ENCODE data around the gene KAZALD1. TPM values are rescaled to one million over a fixed set of nuclear protein-coding genes. Genes with fewer than 3 reads are reported as not detected.

Gene KAZALD1, protein sequence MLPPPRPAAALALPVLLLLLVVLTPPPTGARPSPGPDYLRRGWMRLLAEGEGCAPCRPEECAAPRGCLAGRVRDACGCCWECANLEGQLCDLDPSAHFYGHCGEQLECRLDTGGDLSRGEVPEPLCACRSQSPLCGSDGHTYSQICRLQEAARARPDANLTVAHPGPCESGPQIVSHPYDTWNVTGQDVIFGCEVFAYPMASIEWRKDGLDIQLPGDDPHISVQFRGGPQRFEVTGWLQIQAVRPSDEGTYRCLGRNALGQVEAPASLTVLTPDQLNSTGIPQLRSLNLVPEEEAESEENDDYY
- total RNA-seq (10 to 100 TPM in 1 of 2 donors, 1 to 10 TPM in 1; 6.4 to 11.0 TPM), polyA plus RNA-seq (ENCODE audit: insufficient read depth, low read depth, low replicate concordance) (6.8 TPM)
- long read RNA-seq, donor 1, partial matches to known transcripts, result 0 of 2 reads
- long read RNA-seq, donor 1, other reads (novel, unspliced or antisense), result 0 of 2 reads
- long read RNA-seq, donor 2, partial matches to known transcripts, result 0 of 2 reads
- long read RNA-seq, donor 2, other reads (novel, unspliced or antisense), result 0 of 2 reads

DNA sequence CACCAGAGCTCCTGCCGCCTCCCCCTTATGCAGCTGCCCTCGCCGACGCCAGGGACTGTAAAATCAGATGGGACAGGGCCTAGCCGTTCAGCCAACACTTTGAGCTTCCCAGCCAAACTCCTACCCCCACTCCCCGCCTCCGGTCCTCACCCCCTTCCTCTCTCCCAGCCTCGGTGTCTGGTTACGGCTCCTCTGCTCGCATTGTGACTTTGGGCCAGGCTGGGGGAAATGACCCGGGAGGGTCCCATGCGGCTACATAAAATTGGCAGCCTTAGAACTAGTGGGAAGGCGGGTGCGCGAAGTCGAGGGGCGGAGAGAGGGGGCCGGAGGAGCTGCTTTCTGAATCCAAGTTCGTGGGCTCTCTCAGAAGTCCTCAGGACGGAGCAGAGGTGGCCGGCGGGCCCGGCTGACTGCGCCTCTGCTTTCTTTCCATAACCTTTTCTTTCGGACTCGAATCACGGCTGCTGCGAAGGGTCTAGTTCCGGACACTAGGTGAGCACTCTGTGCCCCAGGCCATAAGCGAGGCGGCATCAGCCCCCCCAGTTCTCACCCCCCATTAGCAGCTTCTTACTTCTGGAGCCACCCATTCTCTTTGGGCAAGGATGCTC is at the start of gene KAZALD1:
TSS of gene KAZALD1 (plus strand) at position 366 of the 608 bp plus-strand sequence. CDS start 604 bp downstream, outside the sequence.
- peak within 1 kb of the TSS; percentile 99 for H3K27ac ChIP-seq
- H3K4me3 ChIP-seq, result peak within 1 kb of the TSS; percentile 74 to 94
- H3K36me3 ChIP-seq (ENCODE audit: low read depth, missing control alignments), result no peaks in the 10 kb centered on the region
- no peaks in the 10 kb centered on the region for H3K27me3 ChIP-seq
- intact Hi-C loops (cut with DNase I; ENCODE audit: low total_unique reads), result no loop called here
- 16 to 17% methylated on average over 29 to 31 of the region's 31 CpGs for WGBS, 2 donors
- TF ChIP-seq POLR2A (IDR thresholded peaks at IDR 0.05), result no peak
- TF ChIP-seq, protein P1, sequence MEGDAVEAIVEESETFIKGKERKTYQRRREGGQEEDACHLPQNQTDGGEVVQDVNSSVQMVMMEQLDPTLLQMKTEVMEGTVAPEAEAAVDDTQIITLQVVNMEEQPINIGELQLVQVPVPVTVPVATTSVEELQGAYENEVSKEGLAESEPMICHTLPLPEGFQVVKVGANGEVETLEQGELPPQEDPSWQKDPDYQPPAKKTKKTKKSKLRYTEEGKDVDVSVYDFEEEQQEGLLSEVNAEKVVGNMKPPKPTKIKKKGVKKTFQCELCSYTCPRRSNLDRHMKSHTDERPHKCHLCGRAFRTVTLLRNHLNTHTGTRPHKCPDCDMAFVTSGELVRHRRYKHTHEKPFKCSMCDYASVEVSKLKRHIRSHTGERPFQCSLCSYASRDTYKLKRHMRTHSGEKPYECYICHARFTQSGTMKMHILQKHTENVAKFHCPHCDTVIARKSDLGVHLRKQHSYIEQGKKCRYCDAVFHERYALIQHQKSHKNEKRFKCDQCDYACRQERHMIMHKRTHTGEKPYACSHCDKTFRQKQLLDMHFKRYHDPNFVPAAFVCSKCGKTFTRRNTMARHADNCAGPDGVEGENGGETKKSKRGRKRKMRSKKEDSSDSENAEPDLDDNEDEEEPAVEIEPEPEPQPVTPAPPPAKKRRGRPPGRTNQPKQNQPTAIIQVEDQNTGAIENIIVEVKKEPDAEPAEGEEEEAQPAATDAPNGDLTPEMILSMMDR (IDR thresholded peaks at IDR 0.05), result no peak
- no peaks in the 10 kb centered on the region for H3K9me3 ChIP-seq
- peak; percentile 63 for DNase-seq
- peaks cover 36% of the 10 kb centered on the region for H3K4me1 ChIP-seq

DNA sequence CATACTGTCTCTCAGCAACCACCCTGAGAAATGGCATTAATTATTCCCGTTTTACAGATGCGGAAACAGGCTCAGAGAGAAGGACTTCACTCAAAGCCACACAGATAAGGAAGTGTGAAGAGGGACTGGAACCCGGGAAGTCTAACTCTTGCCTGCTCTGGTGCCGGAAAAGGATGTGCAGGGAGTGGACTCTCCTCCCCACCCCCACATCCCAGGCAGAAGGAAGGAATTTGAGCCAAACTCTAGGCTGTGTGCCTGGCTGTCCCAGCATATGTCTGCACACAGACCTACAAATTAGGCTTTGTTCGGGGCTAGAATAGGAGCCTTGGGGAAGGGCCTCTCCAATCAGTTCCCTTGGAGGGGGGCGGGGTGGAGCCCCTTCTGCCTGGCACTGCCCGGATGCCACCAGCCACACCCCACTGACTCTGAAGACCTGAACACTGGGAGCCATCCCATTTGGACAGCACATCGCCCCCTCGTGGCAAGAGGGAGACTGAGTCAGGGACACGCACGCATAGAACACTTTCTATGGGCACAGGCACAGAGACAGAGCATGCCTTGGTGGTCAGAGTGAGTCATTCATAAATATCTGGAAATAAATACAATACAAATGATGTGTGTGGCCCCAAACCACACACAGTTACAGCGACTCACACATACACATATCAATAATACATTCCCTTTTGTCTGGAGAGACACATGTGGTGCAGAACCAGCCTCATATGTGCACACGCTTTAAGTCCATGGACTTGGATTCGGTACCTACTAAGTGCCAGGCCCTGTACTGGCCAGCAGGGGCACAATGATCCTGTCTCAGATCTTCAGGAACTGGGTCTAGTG is 49.0 kb upstream of the KAZALD1 start:
- intact Hi-C loops (cut with DNase I; ENCODE audit: low total_unique reads), result no loop called here
- Histone ChIP-seq H3K27me3 (no peaks in the 10 kb centered on the region), H3K4me3 (no peak overlapping the region), H3K36me3 (ENCODE audit: low read depth, missing control alignments) (no peaks in the 10 kb centered on the region), H3K4me1 (peaks cover 15% of the 10 kb centered on the region), H3K27ac (no peak overlapping the region), H3K9me3 (no peaks in the 10 kb centered on the region)
- 30 to 34% methylated on average over 12 to 13 of the region's 14 CpGs for WGBS, 2 donors
- peak; percentile 93 for DNase-seq
- no peak for TF ChIP-seq POLR2A (IDR thresholded peaks at IDR 0.05)
- TF ChIP-seq, protein P1 (IDR thresholded peaks at IDR 0.05), result peak; percentile 72 to 95 (median 92)

DNA sequence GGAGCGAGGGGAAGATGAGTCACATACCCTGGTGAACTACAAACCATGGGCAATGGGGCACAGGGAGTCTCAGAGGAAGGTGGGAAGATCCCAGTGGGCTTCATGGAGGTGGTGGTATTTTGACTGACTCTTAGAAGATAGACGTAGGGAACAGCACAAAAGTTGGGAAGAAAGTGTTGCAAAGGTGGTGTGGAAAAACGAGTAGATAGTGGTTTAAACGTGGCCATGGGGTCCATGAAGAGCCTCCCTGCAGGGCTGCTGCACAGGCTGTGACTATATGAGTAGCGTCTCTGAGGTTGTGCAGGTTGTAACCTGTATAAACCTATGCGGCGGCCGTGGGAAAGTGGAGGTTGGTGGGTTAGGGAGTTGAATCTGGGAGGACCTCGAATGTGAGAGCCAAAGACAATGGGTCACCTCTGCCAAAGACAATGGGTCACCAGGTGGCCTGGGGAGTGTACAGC is 48.4 kb upstream of the KAZALD1 start:
- H3K4me3 ChIP-seq, result no peak overlapping the region
- H3K9me3 ChIP-seq, result no peaks in the 10 kb centered on the region
- TF ChIP-seq POLR2A (IDR thresholded peaks at IDR 0.05), result no peak
- TF ChIP-seq, protein P1 (IDR thresholded peaks at IDR 0.05), result no peak
- no peaks in the 10 kb centered on the region for H3K36me3 ChIP-seq (ENCODE audit: low read depth, missing control alignments)
- no peak for DNase-seq
- 64 to 75% methylated on average over 9 of the region's 9 CpGs for WGBS, 2 donors
- intact Hi-C loops (cut with DNase I; ENCODE audit: low total_unique reads), result no loop called here
- H3K4me1 ChIP-seq, result peaks cover 11% of the 10 kb centered on the region
- no peak overlapping the region for H3K27ac ChIP-seq
- no peaks in the 10 kb centered on the region for H3K27me3 ChIP-seq

DNA sequence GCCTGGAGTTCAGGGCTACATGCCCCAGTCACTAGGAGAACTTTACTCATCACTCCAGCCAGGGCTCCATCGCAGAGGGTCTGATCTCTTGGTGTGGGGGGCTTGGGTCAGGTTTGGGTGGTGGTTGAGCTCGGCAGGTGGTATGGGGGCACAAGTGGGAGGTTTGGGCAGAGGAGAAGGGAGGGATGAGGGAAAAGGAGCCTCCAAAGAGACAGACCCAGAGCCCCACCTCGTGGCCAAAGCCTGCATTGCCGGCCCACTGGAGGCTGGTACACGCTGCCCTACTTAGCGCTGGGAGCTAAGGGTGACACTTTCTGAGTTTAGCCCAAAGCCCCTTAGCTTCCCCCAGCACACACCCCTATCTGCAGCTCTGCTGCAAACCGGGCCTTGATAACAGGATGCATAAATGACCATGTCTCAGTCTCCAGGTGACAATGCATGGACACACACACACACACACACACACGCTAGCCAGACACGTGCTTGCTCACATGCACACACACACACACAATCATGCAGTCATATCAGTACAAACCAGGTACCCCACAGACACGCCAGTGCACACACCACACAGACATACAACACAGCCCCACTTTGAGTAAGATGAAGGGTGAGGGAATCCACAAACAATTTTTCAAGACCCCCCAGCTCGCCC is 47.4 kb upstream of the KAZALD1 start:
- H3K4me3 ChIP-seq, result no peak overlapping the region
- no peaks in the 10 kb centered on the region for H3K9me3 ChIP-seq
- peak; percentile 89 for DNase-seq
- no peak for TF ChIP-seq POLR2A (IDR thresholded peaks at IDR 0.05)
- TF ChIP-seq, protein P1 (IDR thresholded peaks at IDR 0.05), result peak; percentile 81 to 90 (median 82)
- WGBS, 2 donors, result 28 to 34% methylated on average over 5 to 11 of the region's 11 CpGs
- intact Hi-C loops (cut with DNase I; ENCODE audit: low total_unique reads), result no loop called here
- H3K27ac ChIP-seq, result no peak overlapping the region
- no peaks in the 10 kb centered on the region for H3K36me3 ChIP-seq (ENCODE audit: low read depth, missing control alignments)
- peaks cover 17% of the 10 kb centered on the region for H3K4me1 ChIP-seq
- H3K27me3 ChIP-seq, result no peaks in the 10 kb centered on the region
